Measurements from ENCODE around the gene EDC4.
"Not testable (repeated sequence)": the region's sequence is repeated elsewhere in the genome, so short reads cannot be mapped to it uniquely, and the experiment has no call there.

The EDC4 gene

GRCh38 chr16:67914758-67915495, 42.1 kb downstream of the EDC4 start:
- DNase-seq (ENCODE audit: low spot score), result no peak

- not testable (repeated sequence) for DNase-seq (ENCODE audit: low spot score)
Observed at GRCh38 chr16:67915496-67915769, 42.6 kb downstream of the EDC4 start.

- DNase-seq (ENCODE audit: low spot score), result no peak
Observed at GRCh38 chr16:67915831-67916723, 43.2 kb downstream of the EDC4 start.

- no peak for DNase-seq (ENCODE audit: low spot score)
Observed at GRCh38 chr16:67917140-67917851, 44.4 kb downstream of the EDC4 start.

- DNase-seq (ENCODE audit: low spot score), result no peak
Observed at GRCh38 chr16:67917852-67918236, 45.0 kb downstream of the EDC4 start.

- DNase-seq (ENCODE audit: low spot score), result no peak
Observed at GRCh38 chr16:67919622-67920221, 46.9 kb downstream of the EDC4 start.

GRCh38 chr16:67922221-67922620, 49.4 kb downstream of the EDC4 start:
- no peak for DNase-seq (ENCODE audit: low spot score)

GRCh38 chr16:67922740-67923139, 49.9 kb downstream of the EDC4 start:
- no peak for DNase-seq (ENCODE audit: low spot score)

- no peak for DNase-seq (ENCODE audit: low spot score)
Observed at GRCh38 chr16:67923414-67924116, 50.7 kb downstream of the EDC4 start.

- no peak for DNase-seq (ENCODE audit: low spot score)
Observed at GRCh38 chr16:67924140-67924906, 51.5 kb downstream of the EDC4 start.

GRCh38 chr16:67926181-67926750, 53.4 kb downstream of the EDC4 start:
- DNase-seq (ENCODE audit: low spot score), result no peak

- no peak for DNase-seq (ENCODE audit: low spot score)
Observed at GRCh38 chr16:67927131-67927941, 54.5 kb downstream of the EDC4 start.

- no peak for DNase-seq (ENCODE audit: low spot score)
Observed at GRCh38 chr16:67928147-67928546, 55.3 kb downstream of the EDC4 start.

GRCh38 chr16:67928561-67929364, 55.9 kb downstream of the EDC4 start:
- DNase-seq (ENCODE audit: low spot score), result peak; percentile 93

- no peak for DNase-seq (ENCODE audit: low spot score)
Observed at GRCh38 chr16:67930191-67930590, 57.3 kb downstream of the EDC4 start.

- DNase-seq (ENCODE audit: low spot score), result no peak
Observed at GRCh38 chr16:67930678-67931211, 57.9 kb downstream of the EDC4 start.
